PC-3 (cell line): ENCODE data around the gene CIAO2B. TPM values are rescaled to one million over a fixed set of nuclear protein-coding genes. Genes with fewer than 3 reads are reported as not detected.
"Not testable (repeated sequence)": the region's sequence is repeated elsewhere in the genome, so short reads cannot be mapped to it uniquely, and the experiment has no call there.

Experiments
- ATAC-seq: fragments of 200-7000 bp; cut with Tn5 transposase; 2 replicates; pipeline ENCODE4 v1.9.1; 2020; ENCODE audit warnings: mild to moderate bottlenecking, moderate library complexity
- BruUV-seq: library from RNA; stranded (reverse); fragments of 400-500 nt; replicated peaks from 2 replicates; lab custom pipeline; 2021; lab: Mats Ljungman, UMichigan
- CTCF ChIA-PET: fragments of 300-600 bp; sonication (Branson Sonifier 250); formaldehyde crosslinking; loops from one replicate; lab custom pipeline; 2022; ENCODE audit warnings: antibody characterized with exemption; lab: Charles Lee
- POLR2A ChIA-PET: fragments of 300-600 bp; sonication (Branson Sonifier 250); formaldehyde crosslinking; loops from one replicate; lab custom pipeline; 2022; ENCODE audit warnings: antibody characterized with exemption; ENCODE audit not compliant: unreplicated experiment; lab: Charles Lee
- DNase-seq: peaks from one replicate; pipeline ENCODE4 v3.0.0-alpha.2; 2015
- H2AFZ ChIP-seq: fragments of 300-600 bp; sonication (generic); 2 replicates; pipeline ENCODE4 v1.6.0; 2016; ENCODE audit warnings: antibody characterized with exemption, low read length
- H3F3A ChIP-seq: fragments of 300-600 bp; sonication (generic); one replicate; pipeline ENCODE4 v1.6.0; 2017; ENCODE audit warnings: antibody characterized with exemption, low read length, control low read depth, mild to moderate bottlenecking; ENCODE audit not compliant: unreplicated experiment
- H3K27ac ChIP-seq: fragments of 300-600 bp; sonication (generic); 2 replicates; pipeline ENCODE4 v1.5.1; 2016; ENCODE audit warnings: mild to moderate bottlenecking, low read length
- H3K27me3 ChIP-seq: fragments of 300-600 bp; sonication (generic); 2 replicates; pipeline ENCODE4 v1.6.1; 2016; ENCODE audit warnings: low read length, mixed read lengths
- H3K36me3 ChIP-seq: fragments of 300-600 bp; sonication (generic); 2 replicates; pipeline ENCODE4 v1.6.1; 2016; ENCODE audit warnings: low read depth, mixed run types, low read length, mixed read lengths
- H3K4me1 ChIP-seq: fragments of 300-600 bp; sonication (generic); 2 replicates; pipeline ENCODE4 v1.5.1; 2016; ENCODE audit warnings: low read length; ENCODE audit not compliant: insufficient read depth
- H3K4me2 ChIP-seq: fragments of 300-600 bp; sonication (generic); 2 replicates; pipeline ENCODE4 v1.6.0; 2016; ENCODE audit warnings: low read length
- H3K4me3 ChIP-seq: fragments of 300-600 bp; sonication (generic); 2 replicates; pipeline ENCODE4 v1.5.1; 2016; ENCODE audit warnings: mild to moderate bottlenecking, low read length, mixed read lengths
- H3K79me2 ChIP-seq: fragments of 300-600 bp; sonication (generic); 2 replicates; pipeline ENCODE4 v1.6.1; 2017; ENCODE audit warnings: low read length, mixed read lengths
- H3K9ac ChIP-seq: fragments of 300-600 bp; sonication (generic); 2 replicates; pipeline ENCODE4 v1.6.0; 2016; ENCODE audit warnings: mild to moderate bottlenecking, low read length
- H3K9me2 ChIP-seq: fragments of 300-600 bp; sonication (generic); replicated peaks from 2 replicates; pipeline ENCODE4 v1.6.1; 2016; ENCODE audit warnings: mixed run types, low read length, mixed read lengths
- H3K9me3 ChIP-seq: fragments of 300-600 bp; sonication (generic); 2 replicates; pipeline ENCODE4 v1.6.1; 2016; ENCODE audit warnings: low read length, mixed read lengths
- H4K20me1 ChIP-seq: fragments of 300-600 bp; sonication (generic); 2 replicates; pipeline ENCODE4 v1.6.1; 2016; ENCODE audit warnings: low read length, mixed read lengths
- EZH2 ChIP-seq: fragments of 300-600 bp; sonication (generic); IDR thresholded peaks from one replicate; pipeline ENCODE4 v1.6.1; 2017; ENCODE audit warnings: antibody characterized with exemption, mild to moderate bottlenecking, low read length; ENCODE audit not compliant: unreplicated experiment
- EZH2phosphoT487 ChIP-seq: fragments of 300-600 bp; sonication (generic); IDR thresholded peaks from 2 replicates; pipeline ENCODE4 v1.6.1; 2018; ENCODE audit warnings: mild to moderate bottlenecking, antibody characterized with exemption, low read length, borderline replicate concordance
- intact Hi-C: fragments of 100-400 bp; cut with micrococcal nuclease; formaldehyde crosslinking; loops from 2 replicates; pipeline ENCODE4 v1.9.0; 2023
- total RNA-seq: library from RNA; depleted of rRNA; stranded (reverse); fragments of >200 nt; gene quantifications from 2 replicates; pipeline ENCODE4 v1.2.3, GENCODE V29; 2014
- TF ChIP-seq, protein P1 (sequence below): fragments of 300-600 bp; sonication (generic); conservative IDR thresholded peaks from 2 replicates; pipeline ENCODE4 v1.5.1; 2017; ENCODE audit warnings: antibody characterized with exemption, low read depth, mild to moderate bottlenecking, low read length

The CIAO2B gene
- total RNA-seq, 1 experiment from 2014 or later, result 172 TPM

GRCh38 chr16:66975302-66975893 is 41.2 kb upstream of the CIAO2B start:
- Histone ChIP-seq H3K36me3 (no peaks in the 10 kb centered on the region), H3K4me1 (no peaks in the 10 kb centered on the region), H3K4me2 (no peak overlapping the region), H3K79me2 (no peaks in the 10 kb centered on the region), H4K20me1 (no peaks in the 10 kb centered on the region), H3K9me2 (no peaks in the 10 kb centered on the region), H3K4me3 (no peak overlapping the region), H3K9ac (no peak overlapping the region), H3K9me3 (no peaks in the 10 kb centered on the region), H3F3A (no peaks in the 10 kb centered on the region), H3K27ac (no peak overlapping the region), H2AFZ (no peak overlapping the region), H3K27me3 (no peaks in the 10 kb centered on the region)
- DNase-seq (no peak), ATAC-seq (no peak)
- intact Hi-C loops, result no loop called here
- TF ChIP-seq, protein P1, sequence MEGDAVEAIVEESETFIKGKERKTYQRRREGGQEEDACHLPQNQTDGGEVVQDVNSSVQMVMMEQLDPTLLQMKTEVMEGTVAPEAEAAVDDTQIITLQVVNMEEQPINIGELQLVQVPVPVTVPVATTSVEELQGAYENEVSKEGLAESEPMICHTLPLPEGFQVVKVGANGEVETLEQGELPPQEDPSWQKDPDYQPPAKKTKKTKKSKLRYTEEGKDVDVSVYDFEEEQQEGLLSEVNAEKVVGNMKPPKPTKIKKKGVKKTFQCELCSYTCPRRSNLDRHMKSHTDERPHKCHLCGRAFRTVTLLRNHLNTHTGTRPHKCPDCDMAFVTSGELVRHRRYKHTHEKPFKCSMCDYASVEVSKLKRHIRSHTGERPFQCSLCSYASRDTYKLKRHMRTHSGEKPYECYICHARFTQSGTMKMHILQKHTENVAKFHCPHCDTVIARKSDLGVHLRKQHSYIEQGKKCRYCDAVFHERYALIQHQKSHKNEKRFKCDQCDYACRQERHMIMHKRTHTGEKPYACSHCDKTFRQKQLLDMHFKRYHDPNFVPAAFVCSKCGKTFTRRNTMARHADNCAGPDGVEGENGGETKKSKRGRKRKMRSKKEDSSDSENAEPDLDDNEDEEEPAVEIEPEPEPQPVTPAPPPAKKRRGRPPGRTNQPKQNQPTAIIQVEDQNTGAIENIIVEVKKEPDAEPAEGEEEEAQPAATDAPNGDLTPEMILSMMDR, result no peak
- TF ChIP-seq EZH2phosphoT487, result no peak
- no peak for TF ChIP-seq EZH2
- ChIA-PET CTCF (interaction anchor here (0.6 kb wide), 1 partner anchor 48 kb away, joined by 3 read pairs; no protein-coding TSS in a partner anchor), POLR2A (no interaction called here)
- BruUV-seq, result no TSS peak

GRCh38 chr16:66974932-66975246 is 40.7 kb upstream of the CIAO2B start:
- H3K79me2 ChIP-seq, H3K36me3 ChIP-seq, BruUV-seq, intact Hi-C loops, H2AFZ ChIP-seq, H3K9me2 ChIP-seq, H3K27ac ChIP-seq, H4K20me1 ChIP-seq, DNase-seq, H3K9ac ChIP-seq, H3K4me2 ChIP-seq, POLR2A ChIA-PET, H3K9me3 ChIP-seq, H3K4me1 ChIP-seq, ATAC-seq, H3K4me3 ChIP-seq, H3K27me3 ChIP-seq, H3F3A ChIP-seq: not testable (repeated sequence)
- CTCF ChIA-PET, result interaction anchor here (0.6 to 0.7 kb wide), 2 partner anchors 48 to 175 kb away, joined by 3 read pairs; no protein-coding TSS in a partner anchor

DNA sequence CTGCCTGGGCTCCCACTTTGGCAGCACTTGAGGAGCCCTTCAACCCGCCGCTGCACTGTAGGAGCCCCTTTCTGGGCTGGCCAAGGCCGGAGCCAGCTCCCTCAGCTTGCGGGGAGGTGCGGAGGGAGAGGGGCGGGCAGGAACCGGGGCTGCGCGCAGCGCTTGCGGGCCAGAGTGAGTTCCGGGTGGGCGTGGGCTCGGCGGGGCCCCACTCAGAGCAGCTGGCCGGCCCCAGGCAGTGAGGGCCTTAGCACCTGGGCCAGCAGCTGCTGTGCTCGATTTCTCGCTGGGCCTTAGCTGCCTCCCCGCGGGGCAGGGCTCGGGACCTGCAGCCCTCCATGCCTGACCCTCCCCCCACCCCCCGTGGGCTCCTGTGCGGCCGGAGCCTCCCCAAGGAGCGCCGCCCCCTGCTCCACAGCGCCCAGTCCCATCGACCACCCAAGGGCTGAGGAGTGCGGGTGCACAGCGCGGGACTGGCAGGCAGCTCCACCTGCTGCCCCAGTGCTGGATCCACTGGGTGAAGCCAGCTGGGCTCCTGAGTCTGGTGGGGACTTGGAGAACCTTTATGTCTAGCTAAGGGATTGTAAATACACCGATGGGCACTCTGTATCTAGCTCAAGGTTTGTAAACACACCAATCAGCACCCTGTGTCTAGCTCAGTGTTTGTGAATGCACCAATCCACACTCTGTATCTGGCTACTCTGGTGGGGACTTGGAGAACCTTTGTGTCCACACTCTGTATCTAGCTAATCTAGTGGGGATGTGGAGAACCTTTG is 40.1 kb upstream of the CIAO2B start:
- H2AFZ ChIP-seq, H3K79me2 ChIP-seq, H3K4me3 ChIP-seq, H3K27ac ChIP-seq, H3K9me2 ChIP-seq, H3K9me3 ChIP-seq, intact Hi-C loops, H3K36me3 ChIP-seq, POLR2A ChIA-PET, H3F3A ChIP-seq, DNase-seq, H4K20me1 ChIP-seq, BruUV-seq, H3K27me3 ChIP-seq, ATAC-seq, H3K9ac ChIP-seq, H3K4me2 ChIP-seq, H3K4me1 ChIP-seq: not testable (repeated sequence)
- CTCF ChIA-PET, result interaction anchor here (0.7 kb wide), 1 partner anchor 174 kb away, joined by 3 read pairs; no protein-coding TSS in a partner anchor
